Heart right ventricle (tissue), 16 donors: ENCODE data around the gene ROBO1. TPM values are rescaled to one million over a fixed set of nuclear protein-coding genes. Genes with fewer than 3 reads are reported as not detected.
A peak's percentile ranks its signal among the peaks of the same experiment; 100 is the strongest.

ENCODE experiments used
- ATAC-seq, 8 donors: fragments of 200-7000 bp; cut with Tn5 transposase; one replicate each; pipeline ENCODE4 v1.9.1; 2020; ENCODE audit warnings: mild to moderate bottlenecking in 8 of 8, moderate library complexity in 8 of 8, moderate number of reproducible peaks in 1 of 8
- DNase-seq, 2 donors: peaks; one replicate each; pipeline ENCODE4 v3.0.0-alpha.2; 2020
- H3K27ac ChIP-seq, 10 donors: fragments of 200-600 bp; sonication (generic) in 2 of 10; one replicate each; pipeline versions ENCODE4 v1.5.0 to v1.8.0; 2020 to 2022; ENCODE audit warnings: mild to moderate bottlenecking in 3 of 10
- H3K27me3 ChIP-seq, 7 donors: fragments of 200-600 bp; one replicate each; pipeline ENCODE4 v1.8.0; 2021 to 2022; ENCODE audit warnings: mild to moderate bottlenecking in 2 of 7
- H3K36me3 ChIP-seq, 9 donors: fragments of 200-600 bp; sonication (generic) in 1 of 9; one replicate each; pipeline versions ENCODE4 v1.5.0 to v1.8.0; 2020 to 2022; ENCODE audit warnings: mild to moderate bottlenecking in 2 of 9
- H3K4me1 ChIP-seq, 9 donors: fragments of 200-600 bp; sonication (generic) in 1 of 9; one replicate each; pipeline versions ENCODE4 v1.5.0 to v1.8.0; 2020 to 2022; ENCODE audit warnings: mild to moderate bottlenecking in 4 of 9
- H3K4me3 ChIP-seq, 10 donors: fragments of 200-600 bp; sonication (generic) in 2 of 10; one replicate each; pipeline versions ENCODE4 v1.5.0 to v1.8.0; 2020 to 2022; ENCODE audit warnings: mild to moderate bottlenecking in 7 of 10, moderate library complexity in 2 of 10
- H3K9me3 ChIP-seq, 11 donors: fragments of 200-600 bp in 10 of 11; sonication (generic) in 2 of 11; one replicate each; pipeline versions ENCODE4 v1.5.0 to v1.8.0; 2013 to 2022; ENCODE audit warnings: mild to moderate bottlenecking in 2 of 11, control low read depth in 1 of 11, moderate library complexity in 1 of 11
- WGBS, 2 donors: extraction: QIAGEN DNeasy Blood & Tissue Kit; methylation state at CpG; one replicate each; pipeline ENCODE4 v1.1.7; 2013; ENCODE audit warnings: inconsistent platforms in 1 of 2; 5-methylcytosine and 5-hydroxymethylcytosine counted together
- intact Hi-C, 10 donors: fragments of 100-400 bp; cut with DNase I; formaldehyde crosslinking; loops; one replicate each; pipeline versions ENCODE4 v1.11.1 to v1.14.2; 2022
- polyA plus RNA-seq, 2 donors: library from polyadenylated mRNA; stranded (reverse); fragments of 200-250 nt; gene quantifications; one replicate each; pipeline ENCODE4 v1.2.3, GENCODE V29; 2013
- total RNA-seq, 10 donors: library from RNA; stranded (reverse); fragmentation: NEBNext Ultra II Directional in 3 of 10; extraction: Animal tissue kit (Norgen Biotek cat#: 25700) in 3 of 10; gene quantifications; one replicate each; pipeline versions ENCODE4 v1.2.1 to v1.2.4, GENCODE V29; 2021 to 2023
- TF ChIP-seq, protein P1 (sequence below), 9 donors: fragments of 200-600 bp; sonication (generic) in 2 of 9; IDR thresholded peaks; one replicate each; pipeline versions ENCODE4 v1.5.0 to v1.8.0; 2021 to 2022; ENCODE audit warnings: antibody characterized with exemption in 9 of 9, mild to moderate bottlenecking in 5 of 9, moderate library complexity in 1 of 9
- donor health status: Arrhythmogenic right ventricular cardiomyopathy.
- donor health status: ischemic (EF 13 %, LVEDD 7.1; RV severe dilation, severe dysfunction).
- donor health status: healthy with polysubstance abuse.
- donor health status: DM: no; HTN: yes; CAD: no.
- donor health status: DM: no; HTN: no; CAD: no.
- donor health status: ischemic (EF 25% LVEDD 6.9; RV normal size, moderate dysfunction).
- donor health status: ischemic (EF 25% LVEDD 5.7; RV mildly dilated, moderate dysfunction).
- donor health status: healthy.
- donor health status: DM: yes; HTN: yes; CAD: no.
- donor health status: Ischemic cardiomyopathy.
- donor health status: ischemic (EF 35%, LVEDD 5.7; RV mildly dilated, moderate dysfunction).
- donor health status: nonischemic (EF 11% LVEDD 7.7; RV severe dilation, severe dysfunction).
- donor health status: DM: yes; HTN: yes; CAD: no.
- donor health status: PGD.
- donor health status: ischemic (EF 29% LVEDD 5.4; RV normal size, mild dysfunction).
- donor health status: nonischemic (EF 23%, LVEDD 6.1; RV moderate dilation, normal function).

The ROBO1 gene
- total and polyA plus RNA-seq, 12 donors: 2.8 to 13.9 (median 5.6) TPM

DNA sequence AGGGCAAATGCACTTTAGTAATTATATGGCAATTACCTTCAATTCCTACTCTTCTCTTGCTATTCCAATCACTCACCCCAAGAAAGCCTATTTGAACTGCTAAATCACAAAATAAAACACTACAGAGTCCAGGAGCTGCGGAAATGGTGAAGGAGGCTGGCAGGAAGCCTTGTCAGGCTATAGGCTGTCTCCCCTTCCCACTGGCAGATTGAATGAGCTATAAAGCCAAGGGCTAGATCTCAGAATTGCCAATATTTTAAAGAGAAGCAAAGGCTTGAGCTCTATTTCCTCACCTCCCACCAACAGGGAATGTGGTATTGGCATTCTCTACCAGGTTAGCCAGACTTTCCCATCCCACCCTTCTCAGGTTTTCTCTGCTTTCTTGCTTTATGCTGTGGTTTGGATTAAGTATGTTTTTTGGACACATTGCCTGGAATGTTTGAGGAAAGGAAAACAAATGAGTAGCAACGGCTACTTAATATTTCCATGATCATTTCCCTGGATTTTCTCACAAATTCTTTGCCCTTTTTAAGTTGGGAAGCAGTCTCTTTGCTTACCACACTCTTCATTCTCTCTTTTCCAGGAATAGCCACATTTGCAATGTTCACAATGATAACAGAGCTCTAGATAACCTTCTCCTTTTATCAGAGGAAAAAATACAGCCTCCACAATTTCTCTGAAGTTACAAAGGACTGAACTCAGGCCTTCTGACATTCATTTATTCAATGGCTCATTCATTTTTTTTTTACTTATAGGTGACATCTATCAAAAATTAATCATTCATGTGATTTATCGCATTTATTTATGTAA, 1125.4 kb downstream of the ROBO1 start:
- intact Hi-C loops: loop anchor here in 1 of 10 donors (5.0 kb wide), 1 partner anchor 1600 kb away; the partner anchor contains the start of gene ROBO2
- ATAC-seq: no peak
- no peaks in the 10 kb centered on the region for H3K27me3 ChIP-seq
- no peak overlapping the region for H3K4me3 ChIP-seq
- H3K4me1 ChIP-seq: peaks cover 0 to 5% (median 0%) of the 10 kb centered on the region in 9 donors
- H3K36me3 ChIP-seq: peaks cover 0 to 8% (median 0%) of the 10 kb centered on the region in 9 donors
- TF ChIP-seq, protein P1, sequence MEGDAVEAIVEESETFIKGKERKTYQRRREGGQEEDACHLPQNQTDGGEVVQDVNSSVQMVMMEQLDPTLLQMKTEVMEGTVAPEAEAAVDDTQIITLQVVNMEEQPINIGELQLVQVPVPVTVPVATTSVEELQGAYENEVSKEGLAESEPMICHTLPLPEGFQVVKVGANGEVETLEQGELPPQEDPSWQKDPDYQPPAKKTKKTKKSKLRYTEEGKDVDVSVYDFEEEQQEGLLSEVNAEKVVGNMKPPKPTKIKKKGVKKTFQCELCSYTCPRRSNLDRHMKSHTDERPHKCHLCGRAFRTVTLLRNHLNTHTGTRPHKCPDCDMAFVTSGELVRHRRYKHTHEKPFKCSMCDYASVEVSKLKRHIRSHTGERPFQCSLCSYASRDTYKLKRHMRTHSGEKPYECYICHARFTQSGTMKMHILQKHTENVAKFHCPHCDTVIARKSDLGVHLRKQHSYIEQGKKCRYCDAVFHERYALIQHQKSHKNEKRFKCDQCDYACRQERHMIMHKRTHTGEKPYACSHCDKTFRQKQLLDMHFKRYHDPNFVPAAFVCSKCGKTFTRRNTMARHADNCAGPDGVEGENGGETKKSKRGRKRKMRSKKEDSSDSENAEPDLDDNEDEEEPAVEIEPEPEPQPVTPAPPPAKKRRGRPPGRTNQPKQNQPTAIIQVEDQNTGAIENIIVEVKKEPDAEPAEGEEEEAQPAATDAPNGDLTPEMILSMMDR (IDR thresholded peaks at IDR 0.05): no peak
- WGBS, 2 donors: 51 to 53% methylated on average over 3 of the region's 3 CpGs
- no peaks in the 10 kb centered on the region for H3K9me3 ChIP-seq
- no peak for DNase-seq
- H3K27ac ChIP-seq: no peak overlapping the region

DNA sequence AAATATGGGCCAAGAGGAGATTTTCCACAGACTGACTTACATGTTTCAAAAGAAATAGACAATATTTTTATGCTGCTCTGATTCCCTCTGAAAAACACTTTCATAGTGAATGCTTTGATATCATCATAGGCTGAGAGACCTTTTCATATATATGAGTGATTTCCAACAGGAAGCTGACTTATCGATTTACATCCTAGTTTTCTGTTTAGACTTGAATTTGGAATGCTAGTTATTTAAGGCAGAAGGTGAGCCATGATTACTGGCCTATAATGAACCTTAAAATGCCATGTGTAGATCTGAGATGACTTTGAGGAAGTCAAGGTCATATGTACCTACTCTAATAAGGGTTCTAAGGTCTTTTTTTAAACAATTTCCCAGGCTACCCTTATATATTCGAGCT, 1126.1 kb downstream of the ROBO1 start:
- DNase-seq (no peak), ATAC-seq (no peak)
- Histone ChIP-seq H3K4me3 (no peak overlapping the region), H3K36me3 (peaks cover 0 to 8% (median 0%) of the 10 kb centered on the region in 9 donors), H3K27ac (no peak overlapping the region), H3K4me1 (peaks cover 0 to 5% (median 0%) of the 10 kb centered on the region in 9 donors), H3K27me3 (no peaks in the 10 kb centered on the region), H3K9me3 (no peaks in the 10 kb centered on the region)
- TF ChIP-seq, protein P1 (IDR thresholded peaks at IDR 0.05): no peak
- intact Hi-C loops: loop anchor here in 1 of 10 donors (5.0 kb wide), 1 partner anchor 1599 kb away; the partner anchor contains the start of gene ROBO2
- WGBS, 2 donors: 71 to 76% methylated on average over 2 of the region's 2 CpGs

DNA sequence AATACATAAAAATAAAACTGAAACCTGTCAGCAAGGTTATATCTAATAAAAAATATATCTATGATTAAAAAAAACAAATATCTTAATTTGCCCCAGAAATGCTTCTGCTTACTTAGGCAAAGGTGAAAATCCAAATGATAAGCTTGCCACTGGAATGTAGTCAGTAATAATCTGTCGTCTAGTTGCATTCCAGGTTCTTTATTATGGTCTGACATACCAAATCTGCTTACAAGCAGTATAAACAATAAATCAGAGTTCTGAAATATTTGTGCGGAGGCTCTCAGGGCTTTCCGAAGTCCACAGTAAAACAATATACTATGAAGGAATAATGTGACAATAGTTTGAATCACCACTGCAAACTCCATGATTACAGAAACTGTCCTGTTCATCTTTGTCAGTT, 1133.5 kb downstream of the ROBO1 start:
- no peaks in the 10 kb centered on the region for H3K9me3 ChIP-seq
- 78 to 80% methylated on average over 3 of the region's 3 CpGs for WGBS, 2 donors

DNA sequence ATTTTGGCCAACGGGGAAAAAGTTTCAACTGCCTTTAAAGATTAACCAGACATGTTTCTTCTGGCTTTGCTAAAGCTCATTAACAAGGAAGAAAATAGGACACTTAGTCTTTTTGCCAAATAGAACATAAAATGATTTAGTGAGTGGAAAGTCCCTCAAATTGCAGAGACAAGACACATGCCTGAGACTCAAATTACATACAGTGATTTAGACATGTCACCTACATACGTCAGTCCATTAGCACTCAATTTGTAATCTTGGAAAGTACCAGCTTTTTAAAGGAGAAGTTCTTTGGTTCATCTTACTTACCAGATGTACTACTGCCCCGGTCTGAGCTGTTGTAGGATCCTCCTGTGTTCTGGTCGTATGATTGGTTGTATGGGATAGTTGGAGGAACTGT, 1134.2 kb downstream of the ROBO1 start:
- TF ChIP-seq, protein P1 (IDR thresholded peaks at IDR 0.05): no peak
- Histone ChIP-seq H3K27ac (no peak overlapping the region), H3K4me3 (no peak overlapping the region), H3K36me3 (peaks cover 0 to 23% (median 0%) of the 10 kb centered on the region in 9 donors), H3K27me3 (no peaks in the 10 kb centered on the region), H3K9me3 (no peaks in the 10 kb centered on the region), H3K4me1 (no peaks in the 10 kb centered on the region)
- DNase-seq (no peak), ATAC-seq (peak in 1 of 8 donors; percentile 29)
- 78 to 86% methylated on average over 4 of the region's 4 CpGs for WGBS, 2 donors
- intact Hi-C loops: no loop called here

More for the DNA sequence above, 1133.5 kb downstream of the ROBO1 start:
- Histone ChIP-seq H3K36me3 (peaks cover 0 to 21% (median 0%) of the 10 kb centered on the region in 9 donors), H3K27me3 (no peaks in the 10 kb centered on the region), H3K4me3 (no peak overlapping the region), H3K27ac (no peak overlapping the region), H3K4me1 (no peaks in the 10 kb centered on the region)
- intact Hi-C loops: no loop called here
- no peak for ATAC-seq
- TF ChIP-seq, protein P1 (IDR thresholded peaks at IDR 0.05): no peak
- DNase-seq: no peak
